GM23338 (cell line): ENCODE data around the gene ACYP1. TPM values are rescaled to one million over a fixed set of nuclear protein-coding genes. Genes with fewer than 3 reads are reported as not detected.

Source experiments
- ATAC-seq: fragments of 200-7000 bp; cut with Tn5 transposase; 3 replicates; pipeline ENCODE4 v1.9.1; 2020
- DNase-seq: peaks from one replicate; pipeline ENCODE4 v3.0.0-alpha.2; 2015; ENCODE audit warnings: low spot score
- H2AFZ ChIP-seq: fragments of 200-600 bp; sonication (generic); 2 replicates; pipeline ENCODE4 v1.8.0; 2016; ENCODE audit warnings: antibody characterized with exemption, mild to moderate bottlenecking, moderate library complexity
- H3F3A ChIP-seq: fragments of 200-600 bp; sonication (generic); replicated peaks from 2 replicates; pipeline ENCODE4 v1.8.0; 2017; ENCODE audit warnings: antibody characterized with exemption, mixed run types, low read depth
- H3K27ac ChIP-seq: fragments of 200-600 bp; sonication (generic); 2 replicates; pipeline ENCODE4 v1.6.1; 2016; ENCODE audit warnings: low read depth
- H3K27me3 ChIP-seq: fragments of 200-600 bp; sonication (generic); 2 replicates; pipeline ENCODE4 v1.8.0; 2016; ENCODE audit warnings: mild to moderate bottlenecking, mixed run types, moderate library complexity; ENCODE audit not compliant: insufficient read depth
- H3K36me3 ChIP-seq: fragments of 200-600 bp; sonication (generic); 2 replicates; pipeline ENCODE4 v1.8.0; 2016; ENCODE audit warnings: mild to moderate bottlenecking; ENCODE audit not compliant: insufficient read depth
- H3K4me1 ChIP-seq: fragments of 200-600 bp; sonication (generic); 2 replicates; pipeline ENCODE4 v1.8.0; 2016; ENCODE audit warnings: mild to moderate bottlenecking, moderate library complexity; ENCODE audit not compliant: insufficient read depth
- H3K4me2 ChIP-seq: fragments of 200-600 bp; sonication (generic); 2 replicates; pipeline ENCODE4 v1.7.1; 2017; ENCODE audit warnings: mixed run types
- H3K4me3 ChIP-seq: fragments of 200-600 bp; sonication (generic); 2 replicates; pipeline ENCODE4 v1.6.1; 2016; ENCODE audit warnings: mixed run types
- H3K79me2 ChIP-seq: fragments of 200-600 bp; sonication (generic); replicated peaks from 2 replicates; pipeline ENCODE4 v1.8.0; 2017; ENCODE audit warnings: mild to moderate bottlenecking; ENCODE audit not compliant: insufficient read depth
- H3K9me2 ChIP-seq: fragments of 200-600 bp; sonication (generic); 2 replicates; pipeline ENCODE4 v1.8.0; 2017; ENCODE audit not compliant: insufficient read depth
- H4K20me1 ChIP-seq: fragments of 200-600 bp; sonication (generic); replicated peaks from 2 replicates; pipeline ENCODE4 v1.8.0; 2017; ENCODE audit warnings: mild to moderate bottlenecking; ENCODE audit not compliant: insufficient read depth
- H3K27ac Mint-ChIP-seq: 2 replicates; pipeline ENCODE4 v1.8.0; 2020; ENCODE audit warnings: inconsistent platforms, mild to moderate bottlenecking, moderate library complexity, mixed read lengths
- H3K27me3 Mint-ChIP-seq: 3 replicates; pipeline ENCODE4 v1.8.0; 2022; ENCODE audit warnings: low read depth, mild to moderate bottlenecking, moderate library complexity, mixed read lengths, inconsistent platforms; ENCODE audit not compliant: insufficient read depth, poor library complexity
- H3K36me3 Mint-ChIP-seq: 3 replicates; pipeline ENCODE4 v1.8.0; 2021; ENCODE audit warnings: low read depth, mild to moderate bottlenecking, inconsistent platforms, moderate library complexity, mixed read lengths
- H3K4me1 Mint-ChIP-seq: 3 replicates; pipeline ENCODE4 v1.8.0; 2020; ENCODE audit warnings: mild to moderate bottlenecking, inconsistent platforms, mixed read lengths
- H3K4me3 Mint-ChIP-seq: 3 replicates; pipeline ENCODE4 v1.8.0; 2021; ENCODE audit warnings: moderate library complexity, mild to moderate bottlenecking, inconsistent platforms, mixed read lengths
- H3K9me3 Mint-ChIP-seq: 3 replicates; pipeline ENCODE4 v1.8.0; 2020; ENCODE audit warnings: moderate library complexity, mild to moderate bottlenecking, inconsistent platforms, mixed read lengths
- CREB1 ChIP-seq: fragments of 250-450 bp; sonication (Bioruptor Pico); IDR thresholded peaks from 2 replicates; pipeline ENCODE4 v1.5.0; 2020; ENCODE audit warnings: low read depth, mild to moderate bottlenecking, moderate library complexity
- ETS1 ChIP-seq: IDR thresholded peaks from 2 replicates; pipeline ENCODE4 v1.6.1; 2016; ENCODE audit warnings: antibody characterized with exemption
- EZH2 ChIP-seq: fragments of 200-600 bp; sonication (generic); IDR thresholded peaks from one replicate; pipeline ENCODE4 v1.8.0; 2017; ENCODE audit warnings: antibody characterized with exemption, mild to moderate bottlenecking, low read depth; ENCODE audit not compliant: unreplicated experiment
- EZH2phosphoT487 ChIP-seq: fragments of 200-600 bp; sonication (generic); IDR thresholded peaks from one replicate; pipeline ENCODE4 v1.8.1; 2018; ENCODE audit warnings: antibody characterized with exemption; ENCODE audit not compliant: unreplicated experiment
- JUNB ChIP-seq: IDR thresholded peaks from one replicate; pipeline ENCODE4 v1.6.1; 2016; ENCODE audit warnings: antibody characterized with exemption; ENCODE audit not compliant: unreplicated experiment
- NANOG ChIP-seq: IDR thresholded peaks from 2 replicates; pipeline ENCODE4 v1.6.1; 2016; ENCODE audit warnings: antibody characterized with exemption, borderline replicate concordance
- POLR2AphosphoS5 ChIP-seq: IDR thresholded peaks from 2 replicates; pipeline ENCODE4 v1.6.1; 2016; ENCODE audit warnings: antibody characterized with exemption, low read depth
- STAT1 ChIP-seq: IDR thresholded peaks from one replicate; pipeline ENCODE4 v1.6.1; 2016; ENCODE audit warnings: antibody characterized with exemption; ENCODE audit not compliant: unreplicated experiment
- ZNF114 ChIP-seq: fragments of 250-450 bp; sonication (Bioruptor Pico); IDR thresholded peaks from 2 replicates; pipeline ENCODE4 v1.5.0; 2020; ENCODE audit warnings: mild to moderate bottlenecking, moderate library complexity
- ZNF331 ChIP-seq: fragments of 250-450 bp; sonication (Bioruptor Pico); IDR thresholded peaks from 2 replicates; pipeline ENCODE4 v1.5.0; 2020; ENCODE audit warnings: low read depth, mild to moderate bottlenecking, moderate library complexity
- ZNF462 ChIP-seq: fragments of 250-450 bp; sonication (Bioruptor Pico); IDR thresholded peaks from 2 replicates; pipeline ENCODE4 v1.5.0; 2020; ENCODE audit warnings: mild to moderate bottlenecking, moderate library complexity
- polyA plus RNA-seq: library from polyadenylated mRNA; unstranded; fragments of >200 nt; fragmentation: Nextera tagmentation; extraction: Ambion mirVana; gene quantifications from 2 replicates; pipeline ENCODE4 v1.2.1, GENCODE V29; 2016
- total RNA-seq: library from RNA; depleted of rRNA; stranded (reverse); fragments of >200 nt; shearing (Covaris generic); gene quantifications from 2 replicates; pipeline ENCODE4 v1.2.3, GENCODE V29; 2014

Gene ACYP1
- total and polyA plus RNA-seq, 2 experiments from 2014 or later = 18.4 to 104 TPM

DNA sequence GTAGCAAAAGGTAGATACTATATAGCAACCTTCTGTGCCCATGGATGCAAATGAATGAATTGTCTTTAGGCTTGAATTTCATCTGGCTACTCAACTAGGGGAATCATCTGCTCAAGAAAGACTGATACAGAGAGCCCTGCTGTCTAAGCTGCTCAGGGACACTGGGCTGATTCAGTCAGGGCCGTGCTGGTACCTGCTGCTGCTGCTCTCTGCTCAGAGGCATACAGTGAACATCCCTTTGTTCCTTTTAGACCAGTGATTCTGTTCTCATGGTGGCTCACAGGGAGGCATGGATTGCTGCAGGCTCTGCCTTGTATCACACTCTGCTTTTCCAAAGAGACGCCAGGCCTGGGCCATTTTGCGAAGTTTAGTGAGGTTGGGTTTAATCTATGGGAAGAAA is 47.0 kb downstream of the ACYP1 start:
- H3K9me3 Mint-ChIP-seq = no peaks in the 10 kb centered on the region

More for the DNA sequence above, 47.0 kb downstream of the ACYP1 start:
- H3K36me3 ChIP-seq = peaks cover 9% of the 10 kb centered on the region
- H3K27ac ChIP-seq = no peak overlapping the region
- H3K9me2 ChIP-seq = no peaks in the 10 kb centered on the region
- Mint-ChIP-seq H3K27me3 (no peaks in the 10 kb centered on the region), H3K4me3 (no peak overlapping the region), H3K36me3 (peaks cover 17% of the 10 kb centered on the region), H3K4me1 (no peaks in the 10 kb centered on the region), H3K27ac (no peak overlapping the region)
- H4K20me1 ChIP-seq = no peaks in the 10 kb centered on the region
- no peaks in the 10 kb centered on the region for H3K4me1 ChIP-seq
- ATAC-seq (no peak), DNase-seq (no peak)
- no peak for TF ChIP-seq POLR2AphosphoS5
- TF ChIP-seq NANOG = no peak
- no peak for TF ChIP-seq EZH2
- no peak for TF ChIP-seq JUNB
- no peak for TF ChIP-seq ZNF331 (CRISPR knock-in tag)
- no peak for TF ChIP-seq ZNF114 (CRISPR knock-in tag)
- no peak for TF ChIP-seq EZH2phosphoT487
- no peak for TF ChIP-seq CREB1
- no peak for TF ChIP-seq ZNF462 (CRISPR knock-in tag)
- no peak for TF ChIP-seq ETS1
- no peak for TF ChIP-seq STAT1
- no peak overlapping the region for H2AFZ ChIP-seq
- H3K4me2 ChIP-seq = no peak overlapping the region
- no peak overlapping the region for H3K4me3 ChIP-seq
- H3F3A ChIP-seq = no peaks in the 10 kb centered on the region
- H3K79me2 ChIP-seq = no peaks in the 10 kb centered on the region
- no peaks in the 10 kb centered on the region for H3K27me3 ChIP-seq
